Upper lobe of left lung (tissue), 6 donors: ENCODE data around the gene PTPRN2. TPM values are rescaled to one million over a fixed set of nuclear protein-coding genes. Genes with fewer than 3 reads are reported as not detected.

ENCODE experiments used
- ATAC-seq, 2 donors: fragments of 200-7000 bp; cut with Tn5 transposase; one replicate each; pipeline ENCODE4 v1.9.1; 2022; ENCODE audit warnings: mild to moderate bottlenecking in 2 of 2, moderate library complexity in 2 of 2; ENCODE audit not compliant: low FRiP score in 2 of 2
- DNase-seq, 2 donors: peaks; one replicate each; pipeline ENCODE4 v3.0.0-alpha.2; 2019 to 2020
- H3K27ac ChIP-seq, 4 donors: fragments of 200-600 bp; sonication (generic); one replicate each; pipeline ENCODE4 v1.5.1; 2016 to 2019
- H3K27me3 ChIP-seq, 4 donors: fragments of 200-600 bp; sonication (generic); one replicate each; pipeline ENCODE4 v1.5.1; 2017 to 2019
- H3K36me3 ChIP-seq, 4 donors: fragments of 200-600 bp; sonication (generic); one replicate each; pipeline ENCODE4 v1.5.1; 2016 to 2019
- H3K4me1 ChIP-seq, 4 donors: fragments of 200-600 bp; sonication (generic); one replicate each; pipeline ENCODE4 v1.5.1; 2018 to 2019
- H3K4me3 ChIP-seq, 4 donors: fragments of 200-600 bp; sonication (generic); one replicate each; pipeline ENCODE4 v1.5.1; 2017 to 2019; ENCODE audit warnings: mild to moderate bottlenecking in 2 of 4, moderate library complexity in 1 of 4
- H3K9me3 ChIP-seq, 4 donors: fragments of 200-600 bp; sonication (generic); one replicate each; pipeline ENCODE4 v1.5.1; 2018 to 2019
- EP300 ChIP-seq, 4 donors: sonication (generic); formaldehyde crosslinking; IDR thresholded peaks; one replicate each; pipeline ENCODE4 v1.5.1; 2017; ENCODE audit warnings: antibody characterized with exemption in 4 of 4, control low read depth in 2 of 4
- POLR2A ChIP-seq, 4 donors: fragments of 450-650 bp; IDR thresholded peaks; one replicate each; pipeline ENCODE4 v1.5.1; 2016 to 2017; ENCODE audit warnings: antibody characterized with exemption in 4 of 4, mild to moderate bottlenecking in 2 of 4
- POLR2AphosphoS5 ChIP-seq, 2 donors: sonication (generic); formaldehyde crosslinking; IDR thresholded peaks; one replicate each; pipeline ENCODE4 v1.5.1; 2017; ENCODE audit warnings: antibody characterized with exemption in 2 of 2
- WGBS, 2 donors: methylation state at CpG; one replicate each; pipeline ENCODE4 v1.1.5; 2017 to 2018; 5-methylcytosine and 5-hydroxymethylcytosine counted together
- total RNA-seq, 6 donors: library from RNA; depleted of rRNA in 4 of 6; stranded (reverse); fragments of >200 nt in 4 of 6; gene quantifications; one replicate each; pipeline versions ENCODE4 v1.1.0 to v1.2.1, GENCODE V29; 2016 to 2021
- TF ChIP-seq, protein P1 (sequence below), 6 experiments: fragments of 450-650 bp in 4 of 6; fragments of 200-600 bp in 2 of 6; sonication (generic) in 2 of 6; IDR thresholded peaks; one replicate each; pipeline ENCODE4 v1.5.1; 2016 to 2019; ENCODE audit warnings: antibody characterized with exemption in 6 of 6
- donor health status: DM: no; HTN: no; CAD: no; lungs with moderate emphysema.
- donor health status: DM: no; HTN: yes; CAD: no; lungs with severe emphysema.

Gene PTPRN2
- total RNA-seq, 6 donors from 2014 or later = 3.3 to 7.9 (median 5.2) TPM

- H3K9me3 ChIP-seq = peaks cover 3 to 41% (median 14%) of the 10 kb centered on the region in 4 donors
- WGBS, 2 donors = 90 to 95% methylated on average over 15 to 18 of the region's 18 CpGs
- H3K27ac ChIP-seq = no peak overlapping the region
- no peaks in the 10 kb centered on the region for H3K36me3 ChIP-seq
- DNase-seq = no peak
- H3K4me1 ChIP-seq = no peaks in the 10 kb centered on the region
- TF ChIP-seq, protein P1, sequence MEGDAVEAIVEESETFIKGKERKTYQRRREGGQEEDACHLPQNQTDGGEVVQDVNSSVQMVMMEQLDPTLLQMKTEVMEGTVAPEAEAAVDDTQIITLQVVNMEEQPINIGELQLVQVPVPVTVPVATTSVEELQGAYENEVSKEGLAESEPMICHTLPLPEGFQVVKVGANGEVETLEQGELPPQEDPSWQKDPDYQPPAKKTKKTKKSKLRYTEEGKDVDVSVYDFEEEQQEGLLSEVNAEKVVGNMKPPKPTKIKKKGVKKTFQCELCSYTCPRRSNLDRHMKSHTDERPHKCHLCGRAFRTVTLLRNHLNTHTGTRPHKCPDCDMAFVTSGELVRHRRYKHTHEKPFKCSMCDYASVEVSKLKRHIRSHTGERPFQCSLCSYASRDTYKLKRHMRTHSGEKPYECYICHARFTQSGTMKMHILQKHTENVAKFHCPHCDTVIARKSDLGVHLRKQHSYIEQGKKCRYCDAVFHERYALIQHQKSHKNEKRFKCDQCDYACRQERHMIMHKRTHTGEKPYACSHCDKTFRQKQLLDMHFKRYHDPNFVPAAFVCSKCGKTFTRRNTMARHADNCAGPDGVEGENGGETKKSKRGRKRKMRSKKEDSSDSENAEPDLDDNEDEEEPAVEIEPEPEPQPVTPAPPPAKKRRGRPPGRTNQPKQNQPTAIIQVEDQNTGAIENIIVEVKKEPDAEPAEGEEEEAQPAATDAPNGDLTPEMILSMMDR (IDR thresholded peaks at IDR 0.05) = no peak
- TF ChIP-seq POLR2A (IDR thresholded peaks at IDR 0.05) = no peak
- TF ChIP-seq EP300 (IDR thresholded peaks at IDR 0.05) = no peak
- TF ChIP-seq POLR2AphosphoS5 (IDR thresholded peaks at IDR 0.05) = no peak
- no peak overlapping the region for H3K4me3 ChIP-seq
- H3K27me3 ChIP-seq = no peaks in the 10 kb centered on the region
- ATAC-seq = no peak
These were observed 473.4 kb downstream of the PTPRN2 start for GRCh38 chr7:158114056-158114850.

DNA sequence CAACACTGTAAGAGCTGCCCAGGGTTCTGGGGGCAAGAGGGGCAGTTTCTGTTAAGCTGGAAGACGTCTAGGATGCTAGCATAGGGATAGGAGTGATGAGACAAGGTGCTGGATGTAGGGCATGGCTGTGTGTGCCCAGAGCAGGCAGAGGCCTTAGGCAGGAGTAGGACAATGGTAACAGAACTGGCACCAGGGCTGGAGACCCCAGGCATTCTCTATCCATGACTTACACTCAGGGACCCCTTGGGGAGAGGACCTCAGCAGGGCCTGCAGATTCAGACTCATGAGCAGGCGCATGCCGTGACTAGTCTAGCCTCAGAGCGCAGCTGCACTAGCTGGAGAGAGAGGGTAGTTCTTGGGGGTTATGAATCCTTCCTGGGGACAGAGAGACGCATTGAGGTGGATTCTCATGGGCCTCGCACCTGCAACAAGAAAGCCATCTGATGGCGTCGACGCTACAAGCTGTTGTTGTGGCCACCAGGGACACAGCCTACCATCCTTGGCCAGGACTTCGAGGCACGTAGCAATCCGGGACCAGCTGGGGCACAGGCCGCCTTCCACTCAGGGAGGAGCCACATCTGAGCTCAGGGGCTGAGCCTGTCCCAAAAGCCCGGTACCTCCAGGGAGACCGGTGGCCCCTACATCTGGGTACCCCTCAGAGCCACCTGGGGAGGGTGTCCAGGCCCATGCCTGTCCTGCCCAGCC, 474.1 kb downstream of the PTPRN2 start:
- DNase-seq (no peak), ATAC-seq (no peak)
- Histone ChIP-seq H3K4me1 (no peaks in the 10 kb centered on the region), H3K9me3 (peaks cover 3 to 35% (median 11%) of the 10 kb centered on the region in 4 donors), H3K27me3 (no peaks in the 10 kb centered on the region), H3K27ac (no peak overlapping the region), H3K36me3 (no peaks in the 10 kb centered on the region), H3K4me3 (no peak overlapping the region)
- TF ChIP-seq POLR2AphosphoS5 (IDR thresholded peaks at IDR 0.05) = no peak
- TF ChIP-seq POLR2A (IDR thresholded peaks at IDR 0.05) = no peak
- 90 to 96% methylated on average over 8 to 14 of the region's 15 CpGs for WGBS, 2 donors

DNA sequence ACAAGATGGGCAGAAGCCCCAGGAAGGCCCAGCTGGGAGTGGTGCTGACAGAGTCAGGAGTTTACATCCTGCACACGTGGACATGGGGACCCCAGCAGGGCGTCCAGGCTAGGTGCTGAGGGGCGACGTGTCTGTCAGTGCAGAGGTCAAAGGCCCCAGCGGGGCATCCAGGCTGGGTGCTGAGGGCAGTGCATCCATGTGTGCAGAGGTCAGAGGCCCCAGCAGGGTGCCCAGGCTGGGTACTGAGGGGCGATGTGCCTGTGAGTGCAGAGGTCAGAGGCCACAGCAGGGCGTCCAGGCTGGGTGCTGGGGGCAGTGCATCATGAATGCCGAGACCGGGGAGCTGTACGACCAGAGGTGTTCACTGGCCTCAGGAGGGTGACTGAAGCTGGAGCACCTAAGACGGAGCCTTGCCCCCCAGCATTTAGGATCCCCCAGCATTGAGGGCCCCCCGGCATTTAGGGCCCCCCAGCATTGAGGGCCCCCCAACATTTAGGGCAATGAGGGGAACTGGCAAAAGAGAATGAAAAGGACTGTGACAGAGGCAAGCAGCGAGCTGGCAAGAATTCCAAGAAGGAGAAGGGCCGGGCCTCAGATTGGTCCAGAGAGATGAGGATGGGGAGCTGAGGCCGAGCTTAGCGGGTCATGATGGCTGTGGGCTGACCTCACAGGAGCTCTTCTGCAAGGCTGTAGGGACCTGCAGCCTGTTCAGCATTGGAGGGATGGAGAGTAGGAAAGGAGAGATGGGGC, 474.9 kb downstream of the PTPRN2 start:
- TF ChIP-seq EP300 (IDR thresholded peaks at IDR 0.05) (no peak), POLR2A (IDR thresholded peaks at IDR 0.05) (no peak), POLR2AphosphoS5 (IDR thresholded peaks at IDR 0.05) (no peak)
- TF ChIP-seq, protein P1 (IDR thresholded peaks at IDR 0.05) = no peak
- H3K4me1 ChIP-seq = no peaks in the 10 kb centered on the region
- no peak overlapping the region for H3K4me3 ChIP-seq
- ATAC-seq = no peak
- DNase-seq = no peak
- H3K9me3 ChIP-seq = peaks cover 3 to 30% (median 8%) of the 10 kb centered on the region in 4 donors
- H3K27me3 ChIP-seq = no peaks in the 10 kb centered on the region
- WGBS, 2 donors = 88 to 97% methylated on average over 6 to 16 of the region's 16 CpGs
- no peak overlapping the region for H3K27ac ChIP-seq
- no peaks in the 10 kb centered on the region for H3K36me3 ChIP-seq

DNA sequence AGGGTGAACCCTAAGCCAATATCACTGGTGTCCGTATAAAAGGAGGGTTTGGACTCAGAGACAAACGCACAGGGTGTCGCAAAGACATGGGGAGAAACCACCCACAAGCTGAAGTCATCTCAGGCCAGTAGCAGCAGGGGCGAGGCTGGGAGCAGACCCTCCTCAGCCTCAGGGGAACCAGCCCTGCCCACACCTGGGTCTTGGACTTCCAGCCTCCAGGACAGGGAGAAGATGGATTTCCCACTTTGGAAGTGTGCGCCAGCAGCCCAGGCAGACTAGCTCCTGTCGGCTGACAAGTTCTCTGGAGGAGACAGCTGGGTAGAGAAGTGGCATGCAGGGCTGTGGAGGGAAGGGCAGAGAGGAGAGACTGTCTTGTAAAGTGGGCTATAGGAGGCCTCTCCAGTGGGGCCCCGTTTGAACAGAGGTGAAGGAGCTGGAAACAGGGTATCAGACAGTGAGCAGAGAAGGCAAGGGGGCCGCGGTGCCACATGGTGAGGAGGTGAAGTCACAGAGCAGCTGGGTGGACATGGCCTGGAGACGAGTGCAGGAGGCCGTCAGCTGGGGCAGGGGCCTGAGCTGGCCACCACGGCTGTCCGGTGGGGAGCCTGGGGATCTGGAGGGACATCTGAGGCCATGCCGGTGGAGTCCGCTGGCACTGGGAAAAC, 475.6 kb downstream of the PTPRN2 start:
- Histone ChIP-seq H3K9me3 (peaks cover 0 to 23% (median 4%) of the 10 kb centered on the region in 4 donors), H3K4me3 (no peak overlapping the region), H3K36me3 (no peaks in the 10 kb centered on the region), H3K4me1 (no peaks in the 10 kb centered on the region), H3K27ac (no peak overlapping the region), H3K27me3 (no peaks in the 10 kb centered on the region)
- no peak for ATAC-seq
- DNase-seq = peak in 1 of 2 donors; percentile 60
- TF ChIP-seq POLR2AphosphoS5 (IDR thresholded peaks at IDR 0.05) (no peak), POLR2A (IDR thresholded peaks at IDR 0.05) (no peak)
- 89 to 96% methylated on average over 13 to 15 of the region's 15 CpGs for WGBS, 2 donors

GRCh38 chr7:158111049-158111751, 476.4 kb downstream of the PTPRN2 start:
- peak in 1 of 2 donors; percentile 49 for DNase-seq

More at GRCh38 chr7:158111049-158111751, 476.4 kb downstream of the PTPRN2 start:
- Histone ChIP-seq H3K36me3 (no peaks in the 10 kb centered on the region), H3K4me1 (no peaks in the 10 kb centered on the region), H3K27ac (no peak overlapping the region), H3K27me3 (no peaks in the 10 kb centered on the region), H3K9me3 (peaks cover 0 to 15% (median 2%) of the 10 kb centered on the region in 4 donors), H3K4me3 (no peak overlapping the region)
- no peak for TF ChIP-seq EP300 (IDR thresholded peaks at IDR 0.05)
- TF ChIP-seq POLR2A (IDR thresholded peaks at IDR 0.05) = no peak
- TF ChIP-seq POLR2AphosphoS5 (IDR thresholded peaks at IDR 0.05) = no peak
- TF ChIP-seq, protein P1 (IDR thresholded peaks at IDR 0.05) = no peak
- 69 to 81% methylated on average over 16 of the region's 16 CpGs for WGBS, 2 donors
- no peak for ATAC-seq
